Astrocyte (in vitro differentiated cells and primary cell): ENCODE measurements around the gene PGBD4. TPM values are rescaled to one million over a fixed set of nuclear protein-coding genes. Genes with fewer than 3 reads are reported as not detected.

Source experiments
- DNase-seq: peaks from one replicate; pipeline ENCODE4 v3.0.0-alpha.2; 2010; ENCODE audit warnings: low read depth
- FAIRE-seq: peaks from 2 replicates; lab custom pipeline; 2011; peaks lifted over from hg19 to GRCh38; lab: Jason Lieb, UNC
- H2AFZ ChIP-seq: 2 replicates; pipeline ENCODE4 v1.6.0; 2012; ENCODE audit warnings: low read depth, low read length, inconsistent platforms
- H3K27ac ChIP-seq: 2 replicates; pipeline ENCODE4 v1.5.1; 2011; ENCODE audit warnings: low read depth, low read length, inconsistent platforms
- H3K27me3 ChIP-seq: 2 replicates; pipeline ENCODE4 v1.6.0; 2011; ENCODE audit warnings: low read length, inconsistent platforms; ENCODE audit not compliant: insufficient read depth
- H3K36me3 ChIP-seq: 2 replicates; pipeline ENCODE4 v1.5.1; 2011; ENCODE audit warnings: low read length, inconsistent platforms; ENCODE audit not compliant: insufficient read depth
- H3K4me1 ChIP-seq: 2 replicates; pipeline ENCODE4 v1.5.1; 2011; ENCODE audit warnings: low read length, inconsistent platforms; ENCODE audit not compliant: insufficient read depth
- H3K4me2 ChIP-seq: 2 replicates; pipeline ENCODE4 v1.6.0; 2012; ENCODE audit warnings: low read length, inconsistent platforms
- H3K4me3 ChIP-seq: 2 replicates; pipeline ENCODE4 v1.5.1; 2011; ENCODE audit warnings: low read depth, mild to moderate bottlenecking, low read length, inconsistent platforms; ENCODE audit not compliant: insufficient read depth
- H3K79me2 ChIP-seq: 2 replicates; pipeline ENCODE4 v1.6.0; 2012; ENCODE audit warnings: mild to moderate bottlenecking, low read length, inconsistent platforms; ENCODE audit not compliant: insufficient read depth
- H3K9ac ChIP-seq: 2 replicates; pipeline ENCODE4 v1.6.0; 2012; ENCODE audit warnings: mild to moderate bottlenecking, low read length, inconsistent platforms
- H3K9me3 ChIP-seq: 2 replicates; pipeline ENCODE4 v1.5.1; 2012; ENCODE audit warnings: low read depth, mild to moderate bottlenecking, low read length, inconsistent platforms; ENCODE audit not compliant: insufficient read depth
- H4K20me1 ChIP-seq: 2 replicates; pipeline ENCODE4 v1.6.0; 2012; ENCODE audit warnings: low read length, inconsistent platforms; ENCODE audit not compliant: insufficient read depth
- H3K27ac Mint-ChIP-seq: one replicate; pipeline ENCODE4 v1.8.0; 2021; ENCODE audit warnings: mild to moderate bottlenecking, mixed read lengths; ENCODE audit not compliant: unreplicated experiment
- H3K27me3 Mint-ChIP-seq: one replicate; pipeline ENCODE4 v1.8.0; 2021; ENCODE audit warnings: low read depth, mixed read lengths; ENCODE audit not compliant: unreplicated experiment
- H3K36me3 Mint-ChIP-seq: one replicate; pipeline ENCODE4 v1.8.0; 2021; ENCODE audit warnings: low read depth, mixed read lengths; ENCODE audit not compliant: unreplicated experiment
- H3K4me1 Mint-ChIP-seq: one replicate; pipeline ENCODE4 v1.8.0; 2021; ENCODE audit warnings: low read depth, mixed read lengths; ENCODE audit not compliant: unreplicated experiment
- H3K4me3 Mint-ChIP-seq: one replicate; pipeline ENCODE4 v1.8.0; 2021; ENCODE audit warnings: mild to moderate bottlenecking, moderate library complexity, mixed read lengths; ENCODE audit not compliant: unreplicated experiment
- H3K9me3 Mint-ChIP-seq: one replicate; pipeline ENCODE4 v1.8.0; 2021; ENCODE audit warnings: mild to moderate bottlenecking, mixed read lengths; ENCODE audit not compliant: unreplicated experiment
- CTCF ChIP-seq: IDR thresholded peaks from 2 replicates; pipeline ENCODE4 v1.5.1; 2011; ENCODE audit warnings: low read depth, mild to moderate bottlenecking, inconsistent platforms, low read length, moderate library complexity; ENCODE audit not compliant: insufficient read depth
- EZH2 ChIP-seq: IDR thresholded peaks from 2 replicates; pipeline ENCODE4 v1.6.1; 2012; ENCODE audit warnings: mild to moderate bottlenecking, low read length, inconsistent platforms; ENCODE audit not compliant: insufficient read depth
- total RNA-seq: library from RNA; stranded (reverse); gene quantifications from 2 replicates; pipeline ENCODE4 v1.2.1, GENCODE V29; 2021

Gene PGBD4
- total RNA-seq, 1 donor from 2014 or later: 1.4 TPM

GRCh38 chr15:34125945-34126344 lies 24.1 kb downstream of the PGBD4 start:
- no peaks in the 10 kb centered on the region for H4K20me1 ChIP-seq
- Mint-ChIP-seq H3K27ac (no peak overlapping the region), H3K4me3 (no peak overlapping the region), H3K9me3 (peaks cover 1% of the 10 kb centered on the region), H3K36me3 (peaks cover 1% of the 10 kb centered on the region), H3K4me1 (peaks cover 3% of the 10 kb centered on the region), H3K27me3 (no peaks in the 10 kb centered on the region)
- DNase-seq: no peak
- no peak overlapping the region for H3K27ac ChIP-seq
- FAIRE-seq: no peak
- no peaks in the 10 kb centered on the region for H3K27me3 ChIP-seq
- H3K36me3 ChIP-seq: no peaks in the 10 kb centered on the region
- TF ChIP-seq EZH2 (no peak), CTCF (no peak)
- no peak overlapping the region for H3K9ac ChIP-seq
- no peak overlapping the region for H3K4me3 ChIP-seq
- no peak overlapping the region for H3K4me2 ChIP-seq
- no peaks in the 10 kb centered on the region for H3K79me2 ChIP-seq
- H3K4me1 ChIP-seq: peaks cover 9% of the 10 kb centered on the region
- H3K9me3 ChIP-seq: no peaks in the 10 kb centered on the region
- no peak overlapping the region for H2AFZ ChIP-seq

DNA sequence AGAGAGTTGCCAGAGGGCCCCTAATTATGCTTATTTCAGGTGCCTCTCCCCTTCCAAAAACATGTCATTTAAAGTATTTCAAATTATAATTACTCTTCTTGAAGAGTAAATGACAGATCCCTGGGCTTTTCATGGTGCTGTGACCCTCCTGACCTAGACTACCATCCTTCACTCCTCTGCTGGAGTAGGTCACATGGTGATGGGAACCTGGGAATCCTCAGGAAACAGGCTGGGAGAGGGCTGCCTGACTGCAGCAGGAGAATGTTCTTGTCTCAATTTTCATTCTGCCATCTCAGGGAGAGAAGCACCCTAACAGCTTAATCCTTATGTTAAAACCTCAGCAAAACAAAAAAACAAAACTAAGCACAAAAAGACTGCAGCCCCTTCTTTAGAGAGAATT lies 24.6 kb downstream of the PGBD4 start:
- H3K4me3 Mint-ChIP-seq: no peak overlapping the region
- H3K36me3 Mint-ChIP-seq: peaks cover 1% of the 10 kb centered on the region
- no peaks in the 10 kb centered on the region for H3K36me3 ChIP-seq
- H3K27ac Mint-ChIP-seq: no peak overlapping the region
- no peak for FAIRE-seq
- no peak overlapping the region for H3K27ac ChIP-seq
- no peaks in the 10 kb centered on the region for H3K27me3 ChIP-seq
- H3K27me3 Mint-ChIP-seq: no peaks in the 10 kb centered on the region
- no peak for DNase-seq
- peaks cover 1% of the 10 kb centered on the region for H3K9me3 Mint-ChIP-seq
- H3K4me1 ChIP-seq: peaks cover 9% of the 10 kb centered on the region
- H2AFZ ChIP-seq: no peak overlapping the region
- no peak overlapping the region for H3K9ac ChIP-seq
- no peak overlapping the region for H3K4me2 ChIP-seq
- TF ChIP-seq EZH2 (no peak), CTCF (no peak)
- no peaks in the 10 kb centered on the region for H4K20me1 ChIP-seq
- no peaks in the 10 kb centered on the region for H3K79me2 ChIP-seq
- no peaks in the 10 kb centered on the region for H3K9me3 ChIP-seq
- H3K4me3 ChIP-seq: no peak overlapping the region
- H3K4me1 Mint-ChIP-seq: peaks cover 3% of the 10 kb centered on the region

GRCh38 chr15:34128898-34129297 lies 27.0 kb downstream of the PGBD4 start:
- no peaks in the 10 kb centered on the region for H3K9me3 ChIP-seq
- no peak for FAIRE-seq
- H3K27me3 Mint-ChIP-seq: no peaks in the 10 kb centered on the region

More at GRCh38 chr15:34128898-34129297, 27.0 kb downstream of the PGBD4 start:
- Histone ChIP-seq H3K27me3 (no peaks in the 10 kb centered on the region), H3K36me3 (no peaks in the 10 kb centered on the region), H3K27ac (no peak overlapping the region), H2AFZ (no peak overlapping the region), H3K4me3 (no peak overlapping the region), H3K4me1 (no peaks in the 10 kb centered on the region), H3K4me2 (no peak overlapping the region), H4K20me1 (no peaks in the 10 kb centered on the region), H3K9ac (no peak overlapping the region), H3K79me2 (no peaks in the 10 kb centered on the region)
- Mint-ChIP-seq H3K27ac (no peak overlapping the region), H3K4me3 (no peak overlapping the region), H3K9me3 (no peaks in the 10 kb centered on the region), H3K4me1 (peaks cover 3% of the 10 kb centered on the region), H3K36me3 (peaks cover 1% of the 10 kb centered on the region)
- TF ChIP-seq EZH2 (no peak), CTCF (no peak)
- no peak for DNase-seq
